ENCODE data around the gene RC3H1.
"Not testable (repeated sequence)": the region's sequence is repeated elsewhere in the genome, so short reads cannot be mapped to it uniquely, and the experiment has no call there.

The RC3H1 gene

DNA sequence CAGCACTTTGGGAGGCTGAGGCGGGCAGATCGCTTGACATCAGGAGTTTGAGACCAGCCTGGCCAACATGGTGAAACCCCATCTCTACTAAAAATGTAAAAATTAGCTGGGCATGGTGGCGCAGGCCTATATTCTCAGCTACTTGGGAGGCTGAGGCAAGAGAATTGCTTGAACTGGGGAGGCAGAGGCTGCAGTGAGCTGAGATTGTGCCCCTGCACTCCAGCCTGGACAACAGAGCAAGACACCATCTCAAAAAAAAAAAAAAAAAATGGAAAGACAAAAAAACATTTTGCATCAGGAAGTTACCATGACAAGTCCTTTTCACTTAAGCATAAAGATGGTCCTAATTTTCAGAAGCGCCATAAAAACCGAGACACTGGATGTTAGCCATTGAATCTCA is 91.6 kb downstream of the RC3H1 start:
- not testable (repeated sequence) for DNase-seq

DNA sequence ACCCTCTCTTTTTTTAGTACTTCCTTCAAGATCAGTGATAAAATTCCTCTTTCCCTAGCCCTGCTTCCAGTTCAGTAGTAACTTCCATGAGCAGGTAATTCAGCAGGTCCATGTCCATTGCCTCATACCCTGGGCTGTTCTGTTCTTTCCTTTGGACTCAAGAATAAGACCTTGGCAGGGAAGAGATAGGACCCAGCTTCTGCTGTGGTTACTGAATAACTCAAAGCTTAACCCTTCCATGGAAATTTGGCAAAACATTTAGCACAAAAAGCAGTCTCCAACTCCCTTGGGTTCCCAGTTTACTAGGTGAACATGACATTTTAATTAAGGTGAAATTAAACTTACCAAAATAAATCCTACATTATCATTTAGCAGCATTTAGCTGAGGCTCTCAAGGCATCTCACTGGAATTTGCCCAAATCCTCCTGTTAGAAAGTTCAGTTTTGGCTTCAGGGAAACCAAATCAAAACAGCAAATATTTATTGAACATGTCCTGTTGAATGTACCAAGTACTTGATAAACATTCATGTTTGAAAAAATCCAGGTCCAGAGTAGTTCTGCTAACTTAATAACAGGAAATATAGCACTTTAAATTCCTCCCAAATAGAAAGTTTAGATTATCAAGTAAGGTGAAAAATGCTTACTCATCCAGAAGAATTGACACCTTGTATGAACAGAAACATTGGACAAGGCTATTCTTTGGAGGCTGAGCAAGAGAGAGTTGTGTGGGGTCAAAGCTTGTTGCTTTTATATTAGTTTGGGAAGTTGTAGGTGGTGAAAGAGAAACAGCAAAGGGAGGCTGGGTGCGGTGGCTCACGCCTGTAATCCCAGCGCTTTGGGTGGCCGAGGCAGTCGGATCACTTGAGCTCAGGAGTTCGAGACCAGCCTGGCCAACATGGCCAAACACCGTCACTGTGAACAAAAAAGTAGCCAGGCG is 96.6 kb downstream of the RC3H1 start:
- DNase-seq, result no peak

DNA sequence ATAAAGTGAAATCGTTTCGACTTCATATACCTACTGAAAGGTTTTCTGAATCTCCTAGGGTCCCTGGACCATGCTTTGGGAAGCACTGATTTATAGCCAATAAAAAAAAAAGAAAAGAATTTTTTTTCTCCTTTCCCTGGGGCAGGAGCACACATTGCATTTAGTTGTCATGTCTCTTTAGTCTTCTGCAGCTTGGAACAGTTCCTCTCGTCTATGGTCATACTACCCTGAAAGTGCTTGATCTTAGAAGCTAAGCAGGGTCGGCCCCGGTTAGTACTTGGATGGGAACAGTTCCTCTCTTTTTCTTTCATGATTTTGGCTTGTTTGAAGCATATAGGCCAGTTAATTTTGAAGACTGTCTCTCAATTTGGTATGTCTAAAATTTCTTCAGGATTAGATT is 101.3 kb downstream of the RC3H1 start:
- DNase-seq, result no peak

DNA sequence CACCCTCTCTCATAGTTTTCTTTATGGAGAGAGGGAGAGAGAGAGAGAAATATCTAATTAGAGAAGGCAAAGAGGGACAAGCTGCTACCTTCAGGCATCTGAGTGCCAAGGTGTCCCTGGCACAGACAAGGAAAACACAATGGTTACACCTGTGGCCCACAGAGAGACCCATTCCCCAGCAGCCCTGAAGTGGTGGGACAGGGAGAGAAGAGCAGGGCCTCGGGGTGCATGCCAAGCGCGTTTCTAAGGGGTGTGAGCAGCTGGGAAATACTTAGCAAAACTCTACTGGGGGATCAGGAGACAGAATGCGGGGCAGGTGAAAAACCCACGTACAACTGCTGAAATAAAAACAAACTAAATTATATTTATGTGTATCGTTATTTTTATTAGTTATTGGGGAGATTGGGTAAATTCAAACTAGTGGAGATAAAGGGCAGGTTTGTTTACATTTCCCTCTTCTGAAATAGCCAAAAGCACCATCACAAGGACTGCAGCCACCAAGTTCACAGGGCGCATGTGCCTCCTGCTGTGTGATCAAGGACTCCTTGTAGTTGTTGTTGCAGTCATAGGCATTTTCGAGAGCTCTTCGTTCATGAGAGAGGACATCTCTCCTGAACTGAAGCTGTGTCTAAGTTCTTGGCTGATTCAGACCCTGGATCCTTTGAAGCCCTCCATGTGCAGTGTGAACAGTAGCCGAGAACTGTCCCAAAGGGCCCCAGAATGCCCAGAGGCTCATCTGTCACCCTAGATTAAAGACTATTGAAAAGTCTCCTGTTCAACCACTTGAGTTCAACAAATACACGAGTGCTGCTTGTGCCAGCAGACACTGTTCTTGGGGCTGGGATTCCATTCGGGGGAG is 104.3 kb downstream of the RC3H1 start:
- DNase-seq, result no peak

DNA sequence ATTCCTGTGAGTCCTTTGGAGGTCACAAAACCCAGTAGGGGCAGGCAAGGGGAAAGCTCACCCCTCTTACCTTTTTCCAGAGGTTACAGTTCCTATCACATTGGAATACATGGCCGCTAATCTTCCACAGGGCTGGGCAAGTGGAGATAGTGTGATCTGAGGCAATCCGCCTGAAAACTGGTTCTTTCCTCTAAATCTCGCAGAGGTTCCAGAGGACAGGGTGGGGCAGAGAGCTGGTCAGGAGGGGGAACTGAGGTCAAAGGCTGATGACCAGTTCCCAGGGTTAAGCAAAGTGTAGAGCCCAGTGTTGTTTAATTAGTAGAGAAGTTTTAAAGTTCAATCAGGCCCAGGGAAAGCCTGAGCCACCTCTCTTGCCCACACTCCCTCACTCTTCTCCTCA is 105.0 kb downstream of the RC3H1 start, which contains the start of gene SERPINC1:
Gene SERPINC1, minus strand, starts transcription at position 179 of the 400 bp plus-strand sequence. Its CDS starts 68 bp downstream, at position 111.
- DNase-seq, result no peak

DNA sequence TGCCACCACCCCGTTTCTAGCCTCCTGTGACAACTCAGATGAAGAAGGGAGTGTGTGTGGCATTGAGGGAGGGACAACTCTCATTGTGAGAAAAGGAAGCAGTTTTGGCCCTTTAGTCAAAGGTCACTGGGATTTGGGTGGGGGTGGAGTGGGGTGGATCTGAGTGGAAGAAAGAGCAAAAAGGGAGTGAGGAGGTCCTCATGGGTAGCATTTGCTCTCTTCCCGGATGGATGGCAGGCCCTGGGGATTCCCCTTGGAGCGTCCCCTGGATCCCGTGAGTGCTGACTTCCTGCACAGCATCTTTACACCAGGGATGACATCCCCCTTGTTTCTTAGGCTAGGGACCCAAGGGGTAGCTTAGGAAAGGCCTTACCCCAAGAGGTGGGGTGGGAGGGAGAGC is 105.5 kb downstream of the RC3H1 start:
- no peak for DNase-seq

DNA sequence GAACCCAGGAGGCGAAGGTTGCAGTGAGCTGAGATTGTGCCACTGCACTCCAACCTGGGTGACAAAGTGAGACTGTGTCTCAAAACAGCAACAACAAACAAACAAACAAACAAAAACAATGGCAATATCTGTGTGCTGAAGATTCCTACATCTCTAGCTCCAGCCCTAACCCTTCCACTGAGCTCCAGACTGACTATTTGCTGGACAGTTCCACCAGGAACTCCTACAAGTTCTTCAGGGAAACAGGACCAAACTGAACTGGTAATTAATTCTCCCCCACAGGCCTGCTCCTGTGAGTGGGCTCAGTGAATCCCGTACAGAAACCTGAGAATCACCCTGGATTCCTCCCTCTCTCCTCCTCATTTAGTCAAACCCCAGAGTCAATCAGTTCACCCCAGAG is 106.6 kb downstream of the RC3H1 start:
- no peak for DNase-seq

DNA sequence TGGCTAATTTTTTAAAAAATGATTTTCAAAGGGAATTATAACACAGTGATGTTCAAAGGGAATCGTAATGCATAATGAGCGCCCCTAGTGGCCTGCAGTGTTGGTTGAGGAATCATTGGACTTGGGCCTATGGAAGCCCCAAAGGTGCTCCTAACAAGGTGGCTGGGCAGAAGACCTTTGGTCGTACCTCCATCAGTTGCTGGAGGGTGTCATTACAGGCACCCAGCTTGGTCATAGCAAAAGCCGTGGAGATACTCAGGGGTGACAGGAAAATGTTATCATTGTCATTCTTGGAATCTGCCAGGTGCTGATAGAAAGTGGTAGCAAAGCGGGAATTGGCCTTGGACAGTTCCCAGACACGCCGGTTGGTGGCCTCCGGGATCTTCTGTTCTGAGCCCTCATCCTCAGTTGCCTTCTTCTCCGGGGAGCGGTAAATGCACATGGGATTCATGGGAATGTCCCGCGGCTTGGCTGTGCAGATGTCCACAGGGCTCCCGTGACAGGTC is 107.7 kb downstream of the RC3H1 start:
- DNase-seq, result peak; percentile 20

DNA sequence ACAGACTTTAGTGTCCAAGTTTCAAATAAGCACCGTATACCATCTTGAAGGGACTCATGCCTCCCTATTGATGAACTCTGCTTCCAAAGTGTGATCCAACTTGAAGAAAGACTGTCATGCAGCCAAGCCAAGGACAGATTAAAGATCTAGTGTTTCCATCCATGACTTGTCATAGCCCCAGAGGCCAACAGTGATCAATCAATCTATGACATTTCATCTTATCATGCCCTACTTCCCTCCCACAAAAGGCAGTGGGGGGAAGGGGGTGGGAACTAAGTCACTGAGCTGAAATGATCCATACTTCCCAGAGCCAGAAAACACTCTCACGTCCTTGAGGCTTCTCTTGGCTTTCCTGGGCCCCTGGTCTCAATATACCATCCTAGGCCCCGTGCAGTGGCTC is 109.0 kb downstream of the RC3H1 start:
- DNase-seq, result no peak

DNA sequence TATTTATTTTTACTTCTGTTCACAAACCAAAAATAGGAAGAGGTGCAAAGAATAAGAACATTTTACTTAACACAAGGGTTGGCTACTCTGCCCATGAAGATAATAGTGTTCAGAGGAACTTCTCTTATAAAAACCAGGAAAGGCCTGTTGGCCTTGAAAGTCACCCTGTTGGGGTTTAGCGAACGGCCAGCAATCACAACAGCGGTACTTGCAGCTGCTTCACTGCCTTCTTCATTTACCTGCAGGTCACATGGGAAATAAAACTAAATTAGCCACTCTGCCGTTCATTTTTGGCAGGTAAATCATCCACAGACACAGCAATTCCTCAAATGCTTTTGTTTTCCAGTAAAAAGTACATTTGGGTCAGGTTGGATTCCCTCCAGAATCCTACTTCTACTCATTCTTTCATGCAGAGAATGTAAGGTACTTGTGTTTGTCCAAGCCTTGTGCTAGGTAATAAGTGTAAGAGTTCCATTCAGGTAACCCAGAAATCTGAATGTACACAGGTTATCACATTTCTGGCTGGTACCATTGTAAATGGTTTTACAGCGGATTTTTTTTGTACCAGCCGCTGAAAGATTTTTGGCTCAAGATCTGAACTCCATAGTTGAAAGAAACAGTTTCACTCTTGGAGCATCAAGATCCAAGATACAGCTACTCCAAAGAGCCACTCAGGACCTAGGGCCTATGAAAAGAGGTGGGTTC is 118.2 kb downstream of the RC3H1 start:
- no peak for DNase-seq

DNA sequence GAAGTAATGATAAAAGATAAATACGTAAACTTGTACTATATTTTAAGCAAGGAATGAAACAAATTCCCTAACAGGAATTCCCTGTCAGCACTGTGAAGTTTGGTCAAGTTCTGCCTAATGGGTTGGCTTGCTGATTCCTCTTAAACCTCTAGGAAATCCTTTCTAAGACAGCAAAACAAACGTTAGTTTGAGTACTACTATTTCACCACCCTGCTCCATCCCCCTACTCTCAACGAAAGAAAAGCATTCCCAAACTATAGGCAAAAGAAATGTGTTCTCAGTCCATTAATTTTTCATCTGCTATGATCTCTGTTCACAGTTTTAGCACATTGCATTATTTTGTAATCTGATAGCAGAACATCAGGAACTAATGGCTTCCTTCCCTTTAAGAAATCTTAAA is 121.2 kb downstream of the RC3H1 start:
- DNase-seq, result no peak

DNA sequence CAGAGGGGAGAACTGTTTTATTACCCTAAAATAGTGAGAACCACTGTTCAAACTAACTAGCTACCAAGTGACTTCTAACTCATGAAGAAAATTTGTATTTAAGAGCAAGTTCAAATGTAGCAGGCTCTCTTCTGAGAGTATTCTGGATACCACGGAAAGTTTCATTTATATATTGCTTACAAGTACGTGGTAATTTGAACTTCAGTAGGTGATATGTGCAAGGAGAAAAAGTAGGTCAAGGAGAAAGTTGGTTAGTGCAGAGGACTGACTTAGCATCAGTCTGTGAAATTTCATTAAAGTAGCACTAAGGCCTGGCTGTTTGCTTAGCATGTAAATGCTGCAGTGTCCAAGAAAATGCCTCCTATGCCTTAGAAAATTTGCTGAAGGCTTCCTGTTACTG is 121.7 kb downstream of the RC3H1 start:
- DNase-seq, result no peak

DNA sequence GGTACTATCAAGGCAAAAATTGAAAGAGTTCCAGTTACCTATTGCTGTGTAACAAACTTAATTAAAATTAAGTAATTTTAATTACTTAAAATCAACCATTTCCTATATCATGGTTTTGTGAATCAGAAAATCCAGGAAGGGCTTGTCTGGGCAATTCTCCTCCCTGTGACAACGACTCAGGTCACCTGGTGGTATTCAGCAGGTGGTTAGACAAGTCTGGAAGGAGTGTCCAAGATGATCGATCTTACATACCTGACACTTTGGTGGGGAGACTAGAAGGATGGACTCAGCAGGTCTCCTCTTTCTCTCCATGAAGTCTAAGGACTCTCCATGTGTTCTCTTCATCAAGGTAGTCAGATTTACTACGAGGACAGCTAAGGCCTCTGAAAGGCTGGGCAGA is 128.0 kb downstream of the RC3H1 start:
- no peak for DNase-seq

DNA sequence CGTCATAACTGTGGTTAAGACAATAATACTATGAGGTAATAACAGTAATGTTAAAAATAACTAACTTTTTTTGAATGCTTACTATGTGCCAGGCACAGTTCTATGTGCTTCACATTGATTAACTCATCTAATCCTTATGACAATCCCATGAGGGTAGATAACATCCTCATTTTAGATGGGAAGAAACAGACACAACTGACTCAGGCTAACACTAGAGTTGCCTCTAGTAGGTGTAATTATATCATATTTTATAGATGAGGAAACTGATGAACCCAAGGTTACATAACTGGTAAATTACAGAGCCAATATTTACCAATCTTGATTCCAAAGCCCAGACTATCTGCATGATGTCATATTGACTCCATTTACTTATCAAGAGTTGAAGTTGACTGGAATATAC is 128.5 kb downstream of the RC3H1 start:
- no peak for DNase-seq

DNA sequence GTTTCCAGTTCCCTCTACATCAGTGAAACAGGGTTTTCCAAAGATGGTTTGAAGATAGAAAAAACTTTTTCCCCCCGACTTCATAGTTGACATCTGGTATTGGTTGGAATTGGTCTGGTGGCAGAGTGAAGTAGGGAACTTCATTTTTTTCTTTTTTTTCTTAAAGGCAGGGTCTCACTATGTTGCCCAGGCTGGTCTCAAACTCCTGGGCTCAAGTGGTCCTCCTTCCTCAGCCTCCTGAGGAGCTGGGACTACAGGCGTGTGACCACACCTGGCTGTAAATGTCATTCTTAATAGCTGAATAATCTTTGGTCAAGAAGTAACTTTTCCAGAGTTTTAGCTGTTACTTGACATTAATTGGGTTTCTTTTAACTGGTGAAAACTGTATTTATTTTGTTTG is 132.3 kb downstream of the RC3H1 start:
- DNase-seq, result no peak

DNA sequence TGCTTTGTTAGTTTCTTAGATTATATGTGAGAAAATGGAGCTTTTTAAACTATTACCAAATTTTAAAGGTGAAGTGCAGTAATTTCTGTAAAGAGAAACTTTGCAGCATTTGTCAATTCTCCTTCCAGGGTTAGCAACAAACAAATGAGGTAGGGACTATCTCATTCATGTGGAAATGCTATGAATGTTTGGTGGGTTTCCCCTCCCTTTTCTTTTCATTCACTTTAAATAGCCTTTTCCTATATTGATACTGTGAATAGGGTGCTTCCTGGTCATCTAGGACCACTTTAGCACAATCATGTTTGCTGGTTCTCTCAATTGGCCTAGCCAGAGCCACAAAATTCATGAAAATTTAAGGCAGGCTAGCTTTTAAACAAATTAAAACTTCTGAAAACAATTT is 133.4 kb downstream of the RC3H1 start:
- DNase-seq, result no peak

DNA sequence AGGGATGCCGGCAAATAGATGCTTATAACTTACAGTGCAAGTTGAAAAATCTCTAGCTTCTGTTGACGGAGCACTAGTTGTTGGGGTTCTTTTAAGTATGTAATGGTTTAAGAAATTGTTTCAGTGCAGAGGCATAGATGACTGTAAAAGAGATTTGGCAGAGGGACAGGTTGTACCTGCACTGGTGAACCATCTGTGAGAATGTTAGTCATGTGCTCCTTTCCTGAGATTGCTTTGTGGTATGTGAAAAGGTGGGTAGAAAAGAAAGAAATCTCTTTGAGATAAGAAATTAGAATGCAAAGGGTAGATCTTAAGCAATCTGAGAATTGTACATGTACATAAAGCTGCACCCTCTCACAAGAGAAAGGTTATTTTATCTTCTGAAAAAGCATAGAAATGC is 134.5 kb downstream of the RC3H1 start:
- no peak for DNase-seq

DNA sequence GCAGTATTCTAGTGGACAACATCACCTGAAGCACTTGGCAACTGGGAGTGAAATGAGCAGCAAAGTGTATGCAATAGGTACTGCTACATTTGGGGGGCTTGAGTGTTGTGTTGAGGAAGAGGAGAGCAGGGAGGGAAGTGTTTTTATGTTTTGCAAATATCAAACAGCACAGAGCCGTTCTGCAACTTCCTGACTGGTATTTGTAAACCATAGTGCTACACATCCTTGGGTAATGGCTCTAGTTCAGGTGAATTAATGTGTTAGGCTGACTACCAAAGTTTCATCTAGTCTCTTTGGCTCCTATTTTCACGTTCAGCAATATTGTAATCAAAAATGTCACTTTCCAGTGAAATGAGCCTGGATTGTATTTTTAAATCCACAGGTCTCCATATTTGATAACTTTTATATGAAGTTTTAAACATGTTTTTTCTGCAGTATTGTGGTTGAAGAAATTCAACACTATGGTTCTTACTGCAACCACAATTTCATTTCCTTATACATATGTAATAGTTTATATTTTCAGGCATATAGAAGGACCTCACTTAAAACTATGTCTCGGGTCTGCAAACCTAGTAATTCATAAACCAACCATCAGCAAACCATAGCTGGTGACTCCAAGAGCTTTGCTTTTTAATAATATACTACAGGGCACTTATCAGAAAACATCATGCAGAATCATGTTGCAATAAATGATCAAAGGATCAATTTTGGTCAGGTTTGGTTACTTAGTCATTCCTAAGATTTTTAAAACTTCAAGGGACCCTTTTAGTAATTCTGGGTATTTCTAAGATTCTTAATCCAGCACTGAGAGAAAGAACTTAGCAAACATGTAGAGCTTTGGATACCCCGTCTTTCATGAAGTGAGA is 135.2 kb downstream of the RC3H1 start:
- DNase-seq, result no peak

DNA sequence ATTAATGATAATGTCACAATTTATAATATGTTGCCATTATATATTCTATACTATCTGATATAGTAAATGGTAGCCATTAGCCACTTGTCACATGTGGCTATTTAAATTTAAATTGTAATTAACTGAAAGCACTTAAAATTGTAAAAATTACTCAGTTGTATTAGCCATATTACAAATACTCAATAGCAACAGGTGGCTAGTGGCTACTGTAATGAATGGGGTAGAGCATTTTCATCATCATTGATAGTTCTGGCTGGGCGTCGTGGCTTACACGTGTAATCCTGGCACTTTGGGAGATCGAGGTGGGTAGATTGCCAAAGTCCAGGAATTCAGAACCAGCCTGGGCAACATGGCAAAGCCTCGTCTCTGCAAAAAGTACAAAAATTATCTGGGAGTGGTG is 137.5 kb downstream of the RC3H1 start:
- no peak for DNase-seq

All from CD4-positive, alpha-beta T cell treated with Interleukin-15 for 1 hour (primary cell).